Lower leg skin (tissue), 3 donors: ENCODE data around the gene CNIH2.

Experiments
- CTCF ChIP-seq, 3 donors: fragments of 450-650 bp; IDR thresholded peaks; one replicate each; pipeline ENCODE4 v1.5.1; 2016; ENCODE audit warnings: antibody characterized with exemption in 3 of 3, mild to moderate bottlenecking in 3 of 3, moderate library complexity in 2 of 3
- POLR2A ChIP-seq, 2 donors: fragments of 450-650 bp; IDR thresholded peaks; one replicate each; pipeline ENCODE4 v1.6.1; 2016 to 2017; ENCODE audit warnings: antibody characterized with exemption in 2 of 2, mild to moderate bottlenecking in 1 of 2, moderate library complexity in 1 of 2

DNA sequence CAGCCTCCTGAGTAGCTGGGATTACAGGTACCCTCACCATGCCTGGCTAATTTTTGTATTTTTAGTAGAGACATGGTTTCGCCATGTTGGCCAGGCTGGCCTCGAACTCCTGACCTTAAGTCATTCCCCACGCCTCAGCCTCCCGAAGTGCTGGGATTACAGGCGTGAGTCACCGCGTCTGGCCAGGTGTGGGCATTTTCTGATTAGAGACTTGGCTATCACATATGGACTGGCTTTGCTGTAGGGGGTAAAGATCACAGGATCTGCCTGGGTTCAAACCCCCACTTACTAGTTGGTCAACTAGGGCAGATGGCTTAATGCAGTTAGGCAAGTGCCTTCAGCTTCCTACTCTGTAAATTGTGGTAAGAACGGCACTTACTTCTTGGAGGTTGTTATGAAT is 32.3 kb downstream of the CNIH2 start:
- no peak for TF ChIP-seq CTCF (IDR thresholded peaks at IDR 0.05)
- no peak for TF ChIP-seq POLR2A (IDR thresholded peaks at IDR 0.05)
